ENCODE data around the gene GPR25. TPM values are rescaled to one million over a fixed set of nuclear protein-coding genes. Genes with fewer than 3 reads are reported as not detected.

The GPR25 gene
- polyA plus RNA-seq, 1 donor (not counting 4 experiments of a cell fraction or from before 2014, with no cell fraction given), result not detected

GRCh38 chr1:200888349-200888838 lies 15.6 kb downstream of the GPR25 start:
- Histone ChIP-seq H3K36me3 (ENCODE audit: control insufficient read depth in 2 of 2, extremely low read depth in 1 of 2, insufficient read depth in 2 of 2, low read length in 2 of 2) (no peaks in the 10 kb centered on the region), H3K27ac (ENCODE audit: control insufficient read depth, insufficient read depth, low read length) (no peak overlapping the region), H2AFZ (ENCODE audit: control insufficient read depth, low read length) (no peak overlapping the region), H3K4me3 (ENCODE audit: control insufficient read depth in 2 of 3, extremely low read depth in 1 of 3, insufficient read depth in 2 of 3, low read depth in 1 of 3, low read length in 3 of 3) (no peak overlapping the region), H3K79me2 (ENCODE audit: control insufficient read depth, insufficient read depth, low read length) (no peaks in the 10 kb centered on the region), H3K9me3 (ENCODE audit: control insufficient read depth, low read depth, low read length) (no peaks in the 10 kb centered on the region), H3K4me2 (ENCODE audit: control insufficient read depth, extremely low read depth, insufficient read depth, low read depth, low read length) (no peak overlapping the region), H4K20me1 (ENCODE audit: control insufficient read depth, extremely low read depth, insufficient read depth, low read length) (no peaks in the 10 kb centered on the region), H3K9ac (ENCODE audit: control insufficient read depth, extremely low read depth, insufficient read depth, low read length) (no peak overlapping the region), H3K27me3 (ENCODE audit: control insufficient read depth, extremely low read depth, insufficient read depth, low read length) (no peaks in the 10 kb centered on the region), H3K4me1 (ENCODE audit: control insufficient read depth, extremely low read depth, insufficient read depth, low read length) (peaks cover 6% of the 10 kb centered on the region), H3K9me1 (ENCODE audit: control insufficient read depth, extremely low read depth, insufficient read depth, low read length) (no peaks in the 10 kb centered on the region)
- no peak for TF ChIP-seq CTCF (optimal IDR thresholded peaks at IDR 0.05 in 1 of 3, IDR thresholded peaks at IDR 0.05 in 1 of 3, conservative IDR thresholded peaks at IDR 0.05 in 1 of 3; ENCODE audit: extremely low read depth in 1 of 3, insufficient read depth in 2 of 3, low read length in 3 of 3)
- TF ChIP-seq EZH2 (IDR thresholded peaks at IDR 0.05; ENCODE audit: low read length), result no peak
- dilution Hi-C loops (cut with MboI; ENCODE audit: extremely low pct_ligation_motif_present, low sequenced_read_pairs), result no loop called here
- no peak for DNase-seq (ENCODE audit: low read depth, low spot score)
- FAIRE-seq, result no peak

DNA sequence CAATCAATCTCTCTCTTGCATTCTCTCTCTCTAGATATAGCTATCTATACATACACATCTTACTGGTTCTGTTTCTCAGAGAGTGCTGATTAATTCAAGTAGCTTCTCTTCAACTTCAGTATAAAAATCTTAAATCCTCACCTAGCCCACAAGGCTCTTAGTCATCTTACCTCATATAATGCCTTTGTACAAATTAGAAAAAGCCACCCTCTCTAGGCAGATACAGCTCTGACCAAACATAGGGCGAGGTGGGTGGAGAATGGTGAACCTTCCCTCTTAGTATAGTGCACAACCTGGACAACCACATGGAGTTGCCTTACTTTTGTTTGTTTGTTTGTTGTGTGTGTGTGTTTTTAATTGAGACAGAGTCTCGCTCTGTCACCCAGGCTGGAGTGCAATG lies 16.8 kb downstream of the GPR25 start:
- no peaks in the 10 kb centered on the region for H3K27me3 ChIP-seq (ENCODE audit: control insufficient read depth, extremely low read depth, insufficient read depth, low read length)
- TF ChIP-seq CTCF (optimal IDR thresholded peaks at IDR 0.05 in 1 of 3, IDR thresholded peaks at IDR 0.05 in 1 of 3, conservative IDR thresholded peaks at IDR 0.05 in 1 of 3; ENCODE audit: extremely low read depth in 1 of 3, insufficient read depth in 2 of 3, low read length in 3 of 3) (no peak), EZH2 (IDR thresholded peaks at IDR 0.05; ENCODE audit: low read length) (no peak)
- peaks cover 18% of the 10 kb centered on the region for H3K4me1 ChIP-seq (ENCODE audit: control insufficient read depth, extremely low read depth, insufficient read depth, low read length)
- no peaks in the 10 kb centered on the region for H3K9me1 ChIP-seq (ENCODE audit: control insufficient read depth, extremely low read depth, insufficient read depth, low read length)
- no peak for FAIRE-seq
- no peaks in the 10 kb centered on the region for H3K79me2 ChIP-seq (ENCODE audit: control insufficient read depth, insufficient read depth, low read length)
- H3K4me3 ChIP-seq (ENCODE audit: control insufficient read depth in 2 of 3, extremely low read depth in 1 of 3, insufficient read depth in 2 of 3, low read depth in 1 of 3, low read length in 3 of 3), result no peak overlapping the region
- DNase-seq (ENCODE audit: low read depth, low spot score), result no peak
- H3K9ac ChIP-seq (ENCODE audit: control insufficient read depth, extremely low read depth, insufficient read depth, low read length), result no peak overlapping the region
- H4K20me1 ChIP-seq (ENCODE audit: control insufficient read depth, extremely low read depth, insufficient read depth, low read length), result no peaks in the 10 kb centered on the region
- no peak overlapping the region for H2AFZ ChIP-seq (ENCODE audit: control insufficient read depth, low read length)
- dilution Hi-C loops (cut with MboI; ENCODE audit: extremely low pct_ligation_motif_present, low sequenced_read_pairs), result no loop called here
- no peak overlapping the region for H3K27ac ChIP-seq (ENCODE audit: control insufficient read depth, insufficient read depth, low read length)
- no peak overlapping the region for H3K4me2 ChIP-seq (ENCODE audit: control insufficient read depth, extremely low read depth, insufficient read depth, low read depth, low read length)
- H3K9me3 ChIP-seq (ENCODE audit: control insufficient read depth, low read depth, low read length), result no peaks in the 10 kb centered on the region
- H3K36me3 ChIP-seq (ENCODE audit: control insufficient read depth in 2 of 2, extremely low read depth in 1 of 2, insufficient read depth in 2 of 2, low read length in 2 of 2), result no peaks in the 10 kb centered on the region

All from keratinocyte (primary cell).